IPS DF 4.7 (cell line): ENCODE data around the gene TNS1.
"Not testable (repeated sequence)": the region's sequence is repeated elsewhere in the genome, so short reads cannot be mapped to it uniquely, and the experiment has no call there.

ENCODE experiments used
- DNase-seq: peaks from one replicate; pipeline ENCODE4 v3.0.0-alpha.2; 2013; ENCODE audit warnings: low spot score; ENCODE audit errors: extremely low read depth

Gene TNS1

DNA sequence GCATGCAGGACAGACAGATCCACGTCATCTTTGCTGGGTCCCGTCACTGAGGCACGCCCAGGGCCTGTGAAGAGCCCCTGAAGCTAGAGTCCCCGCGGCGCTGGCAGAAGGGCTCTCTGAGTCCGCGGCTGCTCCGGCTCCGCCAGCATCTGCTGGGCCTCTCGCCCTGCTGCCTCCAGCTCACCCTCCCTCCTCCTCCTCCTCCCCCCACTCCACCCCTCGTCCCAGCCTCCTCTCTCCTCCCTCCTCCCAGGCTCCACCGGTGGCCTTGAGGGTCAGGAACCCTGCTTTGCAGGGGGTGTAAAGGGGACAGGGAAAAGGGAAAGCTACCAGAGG lies at the start of gene TNS1:
Gene TNS1, minus strand, starts transcription at position 151 of the 336 bp plus-strand sequence. Its CDS starts 123 bp downstream, at position 28.
- DNase-seq = no peak

DNA sequence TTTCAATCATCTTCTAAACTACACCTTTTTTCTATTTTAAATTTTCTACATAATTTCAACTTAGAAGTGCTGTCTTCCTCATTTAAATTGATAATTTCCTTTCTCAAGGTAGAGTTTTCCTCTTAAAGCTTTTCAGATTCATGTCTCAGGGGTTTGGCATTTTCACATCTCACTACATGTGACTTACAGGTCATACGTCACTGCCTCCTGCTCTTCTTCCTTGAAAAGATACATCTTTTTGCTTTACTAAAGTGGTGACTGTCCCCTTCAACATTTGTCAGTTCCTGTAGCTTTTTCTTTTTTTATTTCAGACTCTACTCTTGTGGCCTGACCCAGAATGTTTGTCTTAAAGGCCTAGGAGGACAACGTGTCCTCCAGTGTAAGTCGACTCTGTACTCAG lies 49.1 kb upstream of the TNS1 start:
- DNase-seq = no peak

DNA sequence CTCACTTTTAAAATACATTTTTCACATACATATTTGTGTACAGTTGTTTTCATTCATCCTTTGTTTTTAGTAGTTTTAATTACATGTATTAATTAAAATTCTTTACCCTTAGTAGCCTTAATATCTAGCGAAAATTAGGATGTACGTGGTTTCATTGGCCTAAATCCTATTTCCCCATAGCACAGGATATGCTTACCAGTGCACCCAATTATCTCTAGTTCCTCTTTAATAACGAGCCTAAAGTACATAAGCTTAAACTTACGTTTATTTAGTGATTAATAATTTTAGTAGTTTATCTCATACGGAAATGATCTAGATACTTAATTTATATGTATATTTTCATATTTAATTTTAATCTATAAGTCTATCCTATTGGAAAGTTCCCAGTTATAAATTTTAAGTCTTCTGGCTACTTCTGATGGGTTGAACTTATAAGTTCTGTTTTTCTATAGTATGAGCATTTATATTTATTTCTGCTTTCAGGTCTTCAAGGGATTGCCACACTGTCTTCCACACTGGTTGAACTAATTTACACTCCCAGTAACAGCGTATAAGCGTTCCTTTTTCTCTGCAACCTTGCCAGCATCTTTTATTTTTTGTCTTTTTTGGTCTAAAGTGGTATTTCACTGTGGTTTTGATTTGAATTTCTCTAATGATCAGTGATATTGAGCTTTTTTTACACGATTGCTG lies 44.9 kb upstream of the TNS1 start:
- no peak for DNase-seq

DNA sequence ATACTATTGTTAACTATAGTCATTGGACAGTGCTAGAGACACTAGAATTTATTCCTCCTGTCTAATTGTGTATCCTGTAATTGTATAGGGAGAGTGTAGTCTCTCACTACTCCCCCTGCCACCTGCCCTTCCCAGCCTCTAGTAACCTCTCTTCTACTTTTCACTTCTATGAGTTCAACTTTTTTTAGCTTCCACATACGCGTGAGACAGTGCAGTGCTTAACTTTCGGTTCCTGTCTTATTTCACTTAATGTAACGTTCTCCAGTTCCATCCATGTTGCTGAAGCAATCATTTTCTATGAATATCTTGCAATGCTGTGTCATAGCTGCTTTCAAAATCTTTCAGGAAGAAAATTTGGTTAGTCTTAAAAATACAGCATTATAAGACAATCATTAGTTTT lies 43.4 kb upstream of the TNS1 start:
- no peak for DNase-seq

DNA sequence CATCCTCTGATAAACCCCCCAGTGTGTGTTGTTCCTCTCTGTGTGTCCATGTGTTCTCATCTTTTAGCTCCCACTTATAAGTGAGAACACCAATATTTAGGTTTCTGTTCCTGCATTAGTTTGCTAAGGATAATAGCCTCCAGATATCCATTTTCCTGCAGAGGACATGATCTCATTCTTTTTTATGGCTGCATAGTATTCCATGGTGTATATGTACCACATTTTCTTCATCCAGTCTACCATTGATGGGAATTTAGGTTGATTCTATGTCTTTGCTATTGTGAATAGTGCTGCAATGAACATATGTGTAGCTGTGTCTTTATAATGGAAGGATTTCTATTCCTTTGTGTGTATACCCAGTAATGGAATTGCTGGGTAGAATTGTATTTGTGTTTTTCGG lies 41.8 kb upstream of the TNS1 start:
- not testable (repeated sequence) for DNase-seq

DNA sequence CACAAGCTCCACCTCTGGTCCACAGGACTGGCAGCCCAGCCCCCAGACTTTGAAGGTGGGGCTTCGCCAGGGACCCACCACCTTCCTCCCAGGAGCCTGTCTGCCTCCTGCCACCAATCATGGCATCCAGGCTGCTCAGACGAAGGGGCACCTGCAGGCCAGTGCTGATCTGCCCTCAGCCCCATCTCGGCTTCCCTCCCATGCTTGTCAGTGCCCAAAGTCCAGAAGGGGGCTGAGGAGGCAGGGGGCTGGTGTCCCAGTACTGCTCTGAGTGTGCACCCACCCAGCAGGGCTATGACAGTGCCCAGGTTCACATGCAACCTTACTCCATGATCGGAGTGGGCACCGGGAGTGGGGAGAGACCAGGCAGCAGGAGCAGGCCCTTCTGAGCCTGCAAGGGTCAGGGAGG lies 40.9 kb upstream of the TNS1 start:
- no peak for DNase-seq

DNA sequence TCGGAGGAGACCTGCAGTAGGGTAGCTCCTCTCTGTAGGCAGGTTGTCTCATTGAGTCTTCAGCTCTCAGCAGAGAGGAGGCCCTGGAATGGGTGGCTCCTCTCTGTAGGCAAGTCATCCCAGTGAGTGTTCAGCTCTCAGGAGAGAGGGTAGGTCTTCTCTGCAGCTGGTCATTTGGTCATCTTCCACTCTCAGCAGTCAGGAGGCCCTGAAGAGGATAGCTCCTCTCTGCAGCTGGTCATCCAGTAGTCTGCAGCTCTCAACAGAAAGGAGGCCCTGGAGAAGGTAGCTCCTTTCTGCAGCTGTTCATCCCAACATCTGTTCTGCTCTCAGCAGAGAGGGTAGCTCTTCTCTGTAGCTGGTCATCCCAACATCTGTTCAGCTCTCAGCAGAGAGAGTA lies 40.3 kb upstream of the TNS1 start:
- DNase-seq = no peak

DNA sequence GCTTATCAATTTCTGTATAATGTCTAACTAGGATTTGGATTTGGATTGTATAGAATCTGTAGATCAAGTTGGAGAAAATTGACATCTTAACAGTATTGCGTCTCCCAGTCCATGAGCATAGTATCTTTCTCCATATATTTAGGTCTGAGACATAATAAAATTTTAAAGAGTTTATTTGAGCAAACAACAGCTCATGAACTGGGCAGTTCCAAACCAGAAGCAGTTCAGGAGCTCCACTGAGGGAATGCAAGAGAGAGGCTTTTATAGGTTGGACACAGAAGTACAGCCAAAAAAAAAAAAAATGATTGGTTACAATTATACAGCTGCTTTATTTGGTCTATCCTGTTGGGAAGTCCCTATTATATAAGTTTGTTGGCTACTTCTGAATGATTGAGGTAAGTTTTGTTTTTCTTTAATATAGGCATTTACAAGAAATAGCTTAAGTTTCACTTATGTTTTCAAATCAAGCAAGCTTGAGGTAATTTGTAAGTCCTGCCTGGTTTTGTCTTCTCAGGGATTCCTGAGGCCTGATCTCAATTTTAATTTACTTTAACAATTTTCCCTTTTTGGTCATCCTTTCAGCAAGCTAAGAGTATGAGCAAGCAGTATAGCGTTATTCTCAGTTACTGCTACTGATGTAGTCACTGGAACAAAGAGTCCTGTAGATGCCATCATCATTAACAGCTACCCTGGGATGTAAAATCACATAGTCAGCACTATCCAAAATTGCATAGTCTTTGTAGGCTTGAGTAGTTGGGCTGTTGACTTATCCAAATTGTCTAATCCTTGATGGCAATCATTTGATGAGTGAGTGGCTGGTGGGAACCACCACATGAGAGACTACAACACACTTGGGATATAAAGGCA lies 38.7 kb upstream of the TNS1 start:
- no peak for DNase-seq

DNA sequence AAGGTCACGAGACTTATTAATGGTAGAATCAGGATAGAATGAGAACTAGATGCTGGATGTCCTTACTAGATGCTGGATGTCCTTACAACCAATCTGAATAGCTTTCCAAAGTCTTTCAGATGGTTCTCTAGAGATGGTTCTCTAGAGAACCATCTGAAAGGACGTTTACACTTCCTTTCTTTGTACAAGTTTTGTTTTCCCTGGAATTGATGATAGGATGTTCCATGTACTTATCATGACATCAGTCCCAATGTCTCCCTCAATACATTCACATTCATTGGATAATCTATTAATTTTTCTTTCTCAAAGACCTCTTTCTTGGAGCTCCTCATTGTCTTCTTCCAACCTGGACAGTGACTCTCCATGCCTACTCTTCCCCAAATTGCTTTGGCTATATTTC lies 38.1 kb upstream of the TNS1 start:
- DNase-seq = no peak

DNA sequence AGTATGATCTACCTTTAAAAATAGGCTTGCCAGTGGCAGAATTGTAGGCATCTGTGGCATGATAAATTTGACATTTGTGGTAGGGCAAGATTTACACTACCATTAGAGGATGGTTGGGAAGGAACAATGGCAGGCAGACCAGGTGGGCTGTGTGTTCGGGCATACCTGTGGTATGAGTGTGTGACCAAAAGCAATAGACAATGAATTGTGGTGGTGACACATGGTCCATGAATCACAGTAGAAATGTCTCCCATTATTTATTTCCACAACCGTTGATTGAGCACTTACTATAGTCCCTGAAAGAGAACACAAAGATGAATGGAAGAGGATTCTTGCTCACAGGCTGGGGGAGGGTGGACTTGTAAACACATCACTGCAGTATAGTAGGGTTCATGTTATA lies 36.4 kb upstream of the TNS1 start:
- DNase-seq = no peak

DNA sequence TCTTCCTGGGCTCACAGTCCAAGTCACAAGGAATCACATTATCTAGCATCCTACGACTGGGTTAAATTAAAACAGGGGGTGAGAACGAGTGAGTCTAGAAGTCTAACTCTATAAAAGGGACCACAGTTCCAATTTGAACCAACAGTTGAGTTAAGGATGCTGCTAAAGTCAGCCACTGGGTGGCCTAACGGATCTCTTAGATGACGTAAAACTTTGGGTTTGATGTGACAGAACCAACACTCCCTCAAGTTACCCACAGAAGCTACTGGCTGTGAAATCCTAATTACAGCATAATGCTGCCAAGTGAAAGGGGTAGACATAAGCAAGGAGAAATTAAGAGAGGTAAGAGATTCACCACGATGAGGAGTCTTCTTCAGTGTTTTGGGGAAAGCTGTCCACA lies 33.6 kb upstream of the TNS1 start:
- no peak for DNase-seq

DNA sequence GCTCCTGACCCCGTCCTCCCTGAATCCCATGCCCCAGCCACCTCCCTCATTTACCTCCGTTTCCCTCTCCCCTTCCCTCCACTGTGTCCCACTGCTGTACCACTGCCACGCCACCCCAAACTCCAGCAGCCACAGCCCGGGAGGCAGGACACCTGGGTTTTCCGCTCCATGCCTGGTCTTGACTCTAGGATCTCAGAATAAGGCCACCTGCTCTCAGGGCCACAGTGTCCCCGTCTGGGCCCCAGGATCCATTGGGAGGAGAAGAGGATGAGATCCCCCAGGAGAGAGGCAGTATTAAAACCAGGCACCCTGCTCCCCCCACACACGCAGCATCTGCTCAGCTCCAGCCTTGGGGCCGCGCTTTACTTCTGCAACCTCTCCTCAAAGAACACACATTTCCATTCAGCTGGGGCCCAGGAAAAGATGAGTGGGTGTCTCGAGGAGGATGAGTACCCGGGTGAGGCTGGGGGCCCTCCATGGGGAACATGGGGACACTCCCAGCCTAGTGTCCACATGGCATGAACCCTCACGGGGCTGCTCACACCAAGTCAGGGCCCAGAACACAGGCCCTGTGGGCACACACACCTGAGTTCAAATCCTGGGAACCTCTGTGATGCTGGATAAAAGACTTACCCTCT lies 32.8 kb upstream of the TNS1 start:
- no peak for DNase-seq

DNA sequence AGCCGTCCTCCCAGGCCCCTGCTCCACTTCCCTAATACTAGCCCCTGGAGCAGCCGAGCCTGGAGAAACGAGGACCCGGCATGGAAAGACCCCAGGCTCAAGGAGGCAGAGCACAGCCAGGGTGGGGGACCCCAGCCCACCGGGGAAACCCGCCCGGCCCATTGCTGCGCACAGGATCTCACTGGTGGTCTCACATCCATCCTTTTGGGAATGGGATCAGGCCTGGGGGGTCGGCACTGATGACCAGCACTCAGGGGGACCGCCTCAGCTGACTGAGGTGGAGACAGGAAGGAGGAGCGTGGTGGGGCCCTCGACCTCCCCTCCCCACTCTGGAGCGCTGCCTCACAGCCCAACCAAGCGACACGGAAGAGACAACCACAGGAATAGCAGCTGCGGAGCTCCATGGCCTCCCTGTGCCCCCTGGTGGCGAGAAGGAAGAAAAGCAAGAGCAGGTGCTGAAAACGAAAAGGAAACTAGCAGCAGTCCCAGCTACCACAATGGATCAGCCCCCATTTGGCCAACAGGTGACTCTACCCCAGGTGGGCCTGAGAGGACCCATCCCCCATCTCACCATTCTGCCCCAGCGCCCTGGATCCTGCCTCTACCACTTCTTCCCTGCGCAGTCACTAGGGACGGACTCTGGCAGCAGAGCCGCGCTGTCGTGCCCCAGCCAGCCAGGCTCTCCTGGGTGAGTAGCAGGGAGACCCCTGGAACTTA lies 31.9 kb upstream of the TNS1 start:
- DNase-seq = not testable (repeated sequence)

DNA sequence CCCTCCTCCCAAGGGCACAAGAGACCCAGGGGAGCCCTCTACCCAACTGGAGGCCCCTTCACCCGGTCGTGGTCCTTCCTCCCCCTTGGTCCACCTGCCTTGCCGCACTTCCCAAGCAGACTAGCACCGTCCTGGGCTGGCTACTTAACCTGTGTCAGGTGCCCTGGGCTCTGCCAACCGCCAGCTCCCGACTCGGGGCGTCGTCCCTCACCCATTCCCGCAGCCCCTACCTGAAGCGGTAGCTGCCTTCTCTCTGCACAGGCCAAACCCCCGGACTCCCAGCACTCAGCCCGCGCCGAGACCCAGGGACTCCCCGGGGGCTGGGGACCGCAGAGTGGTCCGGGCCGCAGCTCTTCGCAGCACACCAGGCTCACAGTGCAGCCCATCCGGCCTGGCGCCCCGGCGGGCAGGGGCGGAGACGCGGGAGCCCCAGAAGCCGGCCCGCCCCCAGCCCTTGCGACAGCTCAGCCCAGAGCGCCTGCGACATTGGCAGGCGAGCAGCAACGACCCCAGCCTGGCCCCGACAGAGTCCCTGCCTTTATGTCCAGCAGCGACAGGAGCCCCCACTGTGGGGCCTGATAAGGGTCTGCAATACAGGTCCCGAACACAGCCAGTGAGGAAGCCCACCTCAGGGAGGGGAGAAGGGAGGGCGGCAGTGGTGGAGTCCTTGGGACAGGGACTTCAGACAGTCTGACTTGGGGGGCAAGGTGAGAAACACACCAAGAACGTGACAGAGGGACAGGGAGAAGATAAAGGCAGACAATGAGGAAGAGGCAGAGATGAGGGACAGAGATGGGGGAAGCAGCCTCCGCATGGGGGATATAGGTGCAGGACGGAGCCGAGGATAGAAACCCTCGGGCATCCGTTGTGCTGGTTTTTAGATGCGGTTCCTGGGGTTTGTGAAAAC lies 31.0 kb upstream of the TNS1 start:
- no peak for DNase-seq

DNA sequence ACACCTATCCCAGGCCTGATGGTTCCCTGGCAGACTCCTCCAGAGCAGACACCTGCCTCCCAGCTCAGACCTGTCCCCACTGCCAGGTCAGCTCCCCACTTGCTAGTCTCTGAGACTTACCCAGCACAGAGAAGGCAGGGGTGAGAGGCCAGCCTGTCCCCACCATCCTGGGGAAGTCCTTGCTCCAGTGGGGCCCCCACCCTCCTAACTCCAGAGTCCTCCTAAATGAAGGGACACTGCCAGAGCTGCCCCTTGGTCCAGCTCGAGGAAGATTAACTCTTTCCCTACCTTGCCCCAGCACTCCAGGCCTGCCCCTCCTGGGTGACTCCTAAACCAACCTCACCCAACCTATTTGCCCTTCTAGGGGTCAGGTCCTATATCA lies 30.4 kb upstream of the TNS1 start:
- DNase-seq = no peak

DNA sequence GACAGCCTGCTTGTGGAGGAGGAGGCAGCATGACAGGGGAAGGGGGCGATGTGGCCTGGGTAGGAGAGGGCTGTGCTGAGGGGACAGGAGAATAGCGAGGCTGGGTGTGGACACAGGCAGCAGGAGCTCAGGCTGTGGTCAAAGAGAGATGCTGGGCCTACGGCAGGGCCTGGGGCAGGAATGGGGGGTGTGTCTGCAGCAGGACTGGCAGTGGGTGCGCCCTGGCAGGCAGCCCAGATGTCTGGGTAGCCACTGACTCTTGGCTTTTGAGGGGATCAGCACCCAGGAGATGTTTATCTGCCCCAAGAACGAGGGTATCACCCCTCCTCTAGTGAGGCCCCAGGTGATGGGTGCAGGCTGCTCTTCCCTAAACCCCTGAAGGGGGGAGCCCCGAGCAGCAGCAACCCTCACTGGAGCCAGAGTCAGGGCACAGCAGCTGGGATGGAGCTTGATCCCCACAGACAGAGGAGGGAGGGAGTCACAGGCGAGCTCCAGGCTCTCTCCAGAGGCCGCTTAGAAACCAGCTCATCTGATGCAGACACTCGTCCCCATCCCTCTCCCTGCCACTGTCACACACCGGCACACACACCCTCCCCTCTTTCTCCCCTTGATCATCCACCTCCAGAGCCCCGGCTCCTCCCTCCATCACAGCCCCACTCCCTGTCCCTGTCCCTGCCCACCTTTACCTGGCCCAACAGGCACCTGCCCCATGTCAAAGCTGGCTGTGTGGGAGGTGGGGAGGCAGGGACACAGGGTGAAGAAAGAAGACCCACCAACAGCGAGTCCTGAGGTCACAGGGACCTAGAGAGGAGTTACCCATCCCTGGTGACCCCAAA lies 29.8 kb upstream of the TNS1 start:
- no peak for DNase-seq

DNA sequence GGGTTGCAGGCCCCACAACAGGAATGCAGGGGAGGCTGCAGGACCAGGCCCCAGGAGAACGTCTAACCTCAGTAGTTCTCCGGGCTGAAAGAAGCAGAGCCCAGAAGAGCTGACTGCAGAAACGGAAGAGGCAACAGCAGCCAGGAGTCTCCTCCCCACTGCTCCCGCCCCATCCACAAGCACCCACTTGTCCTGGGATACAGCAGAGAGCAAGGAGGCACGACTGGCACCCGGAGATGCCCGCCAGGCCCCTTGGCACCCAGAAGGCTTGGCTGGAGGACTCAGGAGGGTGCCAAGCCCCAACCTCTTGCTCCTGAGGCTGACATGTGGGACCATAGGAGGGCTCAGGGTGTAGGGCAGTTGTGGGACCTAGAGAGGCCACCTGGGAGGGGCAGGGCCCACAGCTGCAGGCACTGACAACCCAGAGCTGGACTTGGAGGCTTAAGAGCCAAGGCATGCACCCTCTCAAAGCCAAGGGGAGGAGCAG lies 29.0 kb upstream of the TNS1 start:
- DNase-seq = no peak

DNA sequence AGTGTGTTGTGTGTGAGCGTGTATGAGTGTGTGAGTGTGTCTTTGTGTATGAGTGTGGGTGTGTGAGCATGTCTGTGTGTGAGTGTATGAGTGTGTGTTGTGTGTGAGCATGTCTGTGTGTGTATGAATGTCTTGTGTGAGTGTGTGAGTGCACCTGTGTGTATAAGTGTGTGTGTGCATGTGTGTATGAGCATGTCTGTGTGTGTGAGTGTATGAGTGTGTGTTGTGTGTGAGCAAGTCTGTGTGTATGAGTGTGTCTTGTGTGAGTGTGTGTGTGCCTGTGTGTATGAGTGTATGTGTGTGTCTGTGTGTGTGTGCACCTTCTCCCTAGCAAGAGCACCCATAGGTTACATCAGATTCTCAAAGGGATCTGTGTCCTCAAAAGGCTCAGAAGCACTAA lies 28.5 kb upstream of the TNS1 start:
- DNase-seq = no peak

DNA sequence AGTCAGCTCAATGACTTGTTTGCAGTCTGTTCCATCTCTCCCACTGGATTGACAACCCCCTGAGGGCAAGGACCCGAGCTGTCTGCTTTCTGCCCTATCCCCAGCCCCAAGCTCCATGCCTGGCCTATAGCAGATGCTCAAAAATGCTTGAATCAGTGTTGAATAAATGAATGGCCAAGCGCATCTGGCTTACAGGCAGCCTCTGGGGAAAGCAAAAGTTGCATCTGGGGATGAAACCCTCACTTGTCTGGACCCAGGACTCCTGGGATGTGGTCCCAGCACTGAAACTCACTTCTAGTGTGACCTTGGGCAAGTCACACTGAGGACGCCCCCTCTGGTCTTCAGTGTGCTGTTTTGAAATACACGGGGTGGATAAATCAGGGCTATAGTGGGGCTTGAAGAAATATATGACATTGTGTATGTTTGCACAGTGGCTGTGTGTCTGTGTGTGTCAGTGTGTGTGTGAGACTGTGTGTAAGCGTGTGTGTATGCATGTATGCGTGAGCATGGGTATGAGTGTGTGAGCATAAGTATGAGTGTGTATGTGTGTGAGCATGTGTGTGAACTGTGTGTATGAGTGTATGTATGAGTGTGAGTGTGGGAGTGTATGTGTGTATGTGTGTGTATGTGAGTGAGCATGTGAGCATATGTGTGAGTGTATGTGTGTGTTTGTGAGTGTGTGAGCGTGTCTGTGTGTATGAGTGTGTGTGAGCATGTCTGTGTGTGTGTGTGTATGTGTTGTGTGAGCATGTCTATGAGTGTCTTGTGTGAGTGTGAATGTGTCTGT lies 27.8 kb upstream of the TNS1 start:
- no peak for DNase-seq
